HEK293T (cell line): Measurements from ENCODE around the gene IRF2BP1.

Source experiments
- CTCF ChIA-PET: fragments of 350-600 bp; formaldehyde crosslinking; extraction: SDS; loops from one replicate; lab custom pipeline; 2021; ENCODE audit warnings: antibody characterized with exemption, inconsistent platforms; lab: Yijun Ruan, JAX
- POLR2A ChIA-PET: fragments of 350-600 bp; formaldehyde crosslinking; extraction: SDS; loops from one replicate; lab custom pipeline; 2020; ENCODE audit warnings: antibody characterized with exemption, inconsistent platforms; lab: Yijun Ruan, JAX
- DNase-seq: peaks from one replicate; pipeline ENCODE4 v3.0.0; 2012; ENCODE audit warnings: mixed read lengths; ENCODE audit errors: extremely low spot score
- ARNT ChIP-seq: fragments of 450-650 bp; IDR thresholded peaks from 2 replicates; pipeline ENCODE4 v1.6.1; 2017; ENCODE audit warnings: mild to moderate bottlenecking
- BHLHE40 ChIP-seq: fragments of 450-650 bp; IDR thresholded peaks from 2 replicates; pipeline ENCODE4 v1.6.1; 2016; ENCODE audit warnings: mild to moderate bottlenecking, moderate library complexity, borderline replicate concordance
- CTBP1 ChIP-seq: fragments of 450-650 bp; IDR thresholded peaks from 2 replicates; pipeline ENCODE4 v1.6.1; 2016; ENCODE audit warnings: borderline replicate concordance
- ELF4 ChIP-seq: fragments of 450-650 bp; IDR thresholded peaks from 2 replicates; pipeline ENCODE4 v1.6.1; 2017; ENCODE audit warnings: antibody characterized with exemption
- FOXA1 ChIP-seq: fragments of 450-650 bp; IDR thresholded peaks from 2 replicates; pipeline ENCODE4 v1.6.1; 2016; ENCODE audit warnings: mild to moderate bottlenecking
- FOXK2 ChIP-seq: fragments of 450-650 bp; IDR thresholded peaks from 2 replicates; pipeline ENCODE4 v1.6.1; 2016; ENCODE audit warnings: mild to moderate bottlenecking
- FOXM1 ChIP-seq: fragments of 450-650 bp; IDR thresholded peaks from 2 replicates; pipeline ENCODE4 v1.6.1; 2017; ENCODE audit warnings: mild to moderate bottlenecking, borderline replicate concordance
- HDGF ChIP-seq: fragments of 450-650 bp; IDR thresholded peaks from 2 replicates; pipeline ENCODE4 v1.6.1; 2017; ENCODE audit warnings: antibody characterized with exemption, borderline replicate concordance
- L3MBTL2 ChIP-seq: fragments of 450-650 bp; conservative IDR thresholded peaks from 2 replicates; pipeline ENCODE4 v1.6.1; 2016; ENCODE audit warnings: mild to moderate bottlenecking
- LEF1 ChIP-seq: fragments of 450-650 bp; IDR thresholded peaks from 2 replicates; pipeline ENCODE4 v1.6.1; 2017; ENCODE audit warnings: mild to moderate bottlenecking, borderline replicate concordance
- NFRKB ChIP-seq: fragments of 450-650 bp; IDR thresholded peaks from 2 replicates; pipeline ENCODE4 v1.6.1; 2016; ENCODE audit warnings: mild to moderate bottlenecking, moderate library complexity
- PKNOX1 ChIP-seq: fragments of 450-650 bp; IDR thresholded peaks from 2 replicates; pipeline ENCODE4 v1.6.1; 2016
- SP1 ChIP-seq: fragments of 450-650 bp; IDR thresholded peaks from 2 replicates; pipeline ENCODE4 v1.6.1; 2017
- SUZ12 ChIP-seq: fragments of 450-650 bp; IDR thresholded peaks from 2 replicates; pipeline ENCODE4 v1.6.1; 2016; ENCODE audit warnings: mild to moderate bottlenecking
- TARDBP ChIP-seq: fragments of 450-650 bp; IDR thresholded peaks from 2 replicates; pipeline ENCODE4 v1.6.1; 2016
- ZNF384 ChIP-seq: fragments of 450-650 bp; IDR thresholded peaks from 2 replicates; pipeline ENCODE4 v1.6.1; 2016

The IRF2BP1 gene

GRCh38 chr19:45883881-45884681, 1.9 kb downstream of the IRF2BP1 start:
- ChIA-PET POLR2A (interaction anchor here (1.3 to 3.0 kb wide), 3 partner anchors 18 to 19 kb away, joined by 6 to 34 read pairs (median 10); partner anchors contain the start of genes FOXA3 and MYPOP), CTCF (interaction anchor here (2.2 kb wide), 1 partner anchor 21 kb away, joined by 7 read pairs; the partner anchor contains the start of gene SYMPK)
- TF ChIP-seq ZNF384: no peak
- no peak for DNase-seq

- CTCF ChIA-PET: interaction anchor here (2.2 kb wide), 1 partner anchor 20 kb away, joined by 7 read pairs; the partner anchor contains the start of gene SYMPK
- no peak for TF ChIP-seq CTBP1
- no peak for TF ChIP-seq SP1
- no peak for TF ChIP-seq ZNF384
- no peak for TF ChIP-seq HDGF
- no peak for TF ChIP-seq TARDBP
- TF ChIP-seq L3MBTL2: no peak
- TF ChIP-seq SUZ12: no peak
- no peak for TF ChIP-seq BHLHE40
- TF ChIP-seq FOXA1: no peak
- no peak for TF ChIP-seq NFRKB
- no peak for TF ChIP-seq ELF4
- no peak for TF ChIP-seq FOXK2
- no peak for TF ChIP-seq PKNOX1
- no peak for TF ChIP-seq ARNT
- no peak for DNase-seq
- POLR2A ChIA-PET: interaction anchor here (1.3 to 2.5 kb wide), 2 partner anchors 19 kb away, joined by 6 to 10 read pairs; partner anchors contain the start of genes FOXA3 and MYPOP
These were observed 2.4 kb downstream of the IRF2BP1 start for GRCh38 chr19:45883586-45883880.

GRCh38 chr19:45882652-45883585, 3.0 kb downstream of the IRF2BP1 start:
- DNase-seq: peak; percentile 90
- POLR2A ChIA-PET: interaction anchor here (1.3 to 2.5 kb wide), 5 partner anchors 9 to 20 kb away, joined by 4 to 10 read pairs (median 6); partner anchors contain the start of genes FOXA3, MYPOP and SYMPK
- TF ChIP-seq FOXM1 (peak; percentile 22; the same call in 1 of the 2 replicates), ARNT (peak; percentile 86), ELF4 (no peak), ZNF384 (peak; percentile 87)
- CTCF ChIA-PET: interaction anchor here (0.6 to 2.2 kb wide), 4 partner anchors 20 to 127 kb away, joined by 3 to 7 read pairs (median 4); partner anchors contain the start of gene SYMPK

GRCh38 chr19:45881909-45882528, 3.9 kb downstream of the IRF2BP1 start:
- POLR2A ChIA-PET: interaction anchor here (0.8 to 2.5 kb wide), 5 partner anchors 10 to 21 kb away, joined by 4 to 10 read pairs (median 5); partner anchors contain the start of genes MYPOP and SYMPK
- CTCF ChIA-PET: interaction anchor here (0.6 to 2.2 kb wide), 3 partner anchors 19 to 127 kb away, joined by 3 to 7 read pairs (median 4); partner anchors contain the start of gene SYMPK
- no peak for DNase-seq
- TF ChIP-seq HDGF: no peak
- no peak for TF ChIP-seq ZNF384
- TF ChIP-seq FOXK2: no peak
- TF ChIP-seq LEF1: no peak
- TF ChIP-seq ELF4: no peak
- TF ChIP-seq BHLHE40: no peak
- no peak for TF ChIP-seq ARNT
- TF ChIP-seq L3MBTL2: no peak

- TF ChIP-seq SUZ12 (no peak), FOXA1 (no peak), L3MBTL2 (no peak), BHLHE40 (no peak), TARDBP (no peak), HDGF (no peak), NFRKB (no peak), ELF4 (no peak), LEF1 (no peak), FOXK2 (no peak), ARNT (no peak), FOXM1 (no peak), CTBP1 (no peak), ZNF384 (no peak), SP1 (no peak)
- ChIA-PET CTCF (interaction anchor here (0.6 kb wide), 1 partner anchor 1060 kb away, joined by 3 read pairs; no protein-coding TSS in a partner anchor), POLR2A (interaction anchor here (0.8 to 2.5 kb wide), 6 partner anchors 11 to 22 kb away, joined by 4 to 13 read pairs (median 6); partner anchors contain the start of genes FOXA3, MYPOP and SYMPK)
- DNase-seq: no peak
These were observed 4.6 kb downstream of the IRF2BP1 start for GRCh38 chr19:45881082-45881908.

GRCh38 chr19:45879971-45880370, 6.0 kb downstream of the IRF2BP1 start:
- no peak for DNase-seq
- TF ChIP-seq LEF1: no peak
- TF ChIP-seq ARNT: no peak
- TF ChIP-seq ELF4: no peak
- TF ChIP-seq NFRKB: no peak
- TF ChIP-seq PKNOX1: no peak
- TF ChIP-seq L3MBTL2: no peak
- no peak for TF ChIP-seq SP1
- CTCF ChIA-PET: interaction anchor here (1.1 kb wide), 1 partner anchor 63 kb away, joined by 5 read pairs; no protein-coding TSS in a partner anchor
- POLR2A ChIA-PET: interaction anchor here (2.4 kb wide), 1 partner anchor 16 kb away, joined by 13 read pairs; the partner anchor contains the start of genes FOXA3 and SYMPK
